Hematopoietic multipotent progenitor cell treated with erythropoietin and hydrocortisone succinate and interleukin-3 and kit ligand, for 17 days (in vitro differentiated cells): ENCODE results near the gene SMCO1.
A peak's percentile ranks its signal among the peaks of the same experiment; 100 is the strongest.
"Not testable (repeated sequence)": the region's sequence is repeated elsewhere in the genome, so short reads cannot be mapped to it uniquely, and the experiment has no call there.

Experiments used
- DNase-seq: peaks from one replicate; pipeline ENCODE4 v3.0.0-alpha.2; 2015; ENCODE audit warnings: low spot score

SMCO1 gene

GRCh38 chr3:196521291-196521690 is 6.1 kb upstream of the SMCO1 start:
- DNase-seq: not testable (repeated sequence)

DNA sequence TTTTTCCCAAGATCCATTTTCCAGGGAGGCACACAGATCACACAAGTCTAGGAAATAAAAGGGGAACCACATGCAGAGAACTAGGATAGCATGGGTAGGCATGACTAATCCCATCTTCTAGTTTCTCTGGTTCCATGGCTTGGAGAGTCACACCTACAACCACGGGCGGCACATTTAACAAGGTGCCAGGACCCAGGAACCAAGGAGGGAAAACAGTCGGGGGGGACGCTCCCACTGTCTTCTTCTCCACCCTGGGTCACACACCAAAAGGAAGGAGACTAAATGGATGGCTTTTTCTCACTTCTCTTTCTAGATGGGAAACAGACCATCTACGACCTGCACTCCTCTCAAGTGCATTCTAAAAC is 4.6 kb upstream of the SMCO1 start:
- DNase-seq: no peak

- DNase-seq: peak; percentile 78
Observed at GRCh38 chr3:196518966-196519717, 4.0 kb upstream of the SMCO1 start.

- DNase-seq: no peak
Observed at GRCh38 chr3:196517919-196518318, 2.8 kb upstream of the SMCO1 start.

DNA sequence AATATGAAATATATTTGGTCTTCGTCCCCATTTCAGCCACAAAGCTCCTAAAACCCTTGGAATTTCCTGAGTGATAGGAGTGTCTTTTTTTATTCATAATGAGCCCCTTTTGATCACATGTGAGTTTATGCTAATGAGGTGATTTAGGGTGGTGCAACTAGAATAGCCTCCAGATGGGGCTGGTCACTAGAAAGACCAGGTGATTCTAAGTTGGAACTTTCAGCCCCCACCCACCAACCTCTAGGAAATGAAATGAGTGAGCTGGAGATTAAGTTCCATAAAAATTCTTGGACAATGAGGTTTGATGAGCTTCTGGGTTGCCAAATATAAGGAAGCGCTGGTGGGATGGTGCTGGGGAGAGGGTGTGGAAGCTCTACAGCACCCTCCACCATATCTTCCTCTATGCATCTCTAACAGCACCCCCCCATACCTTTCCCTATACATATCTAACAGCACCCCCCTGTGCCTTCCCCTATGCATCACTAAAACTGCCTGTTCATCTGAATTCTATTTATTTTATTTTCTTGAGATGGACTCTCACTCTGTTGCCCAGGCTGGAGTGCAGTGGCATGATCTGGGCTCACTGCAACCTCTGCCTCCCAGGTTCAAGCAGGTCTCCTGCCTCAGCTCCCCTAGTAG is 2.1 kb upstream of the SMCO1 start:
- DNase-seq: no peak

- no peak for DNase-seq
Observed at GRCh38 chr3:196514350-196514716, 813 bp downstream of the SMCO1 start.

DNA sequence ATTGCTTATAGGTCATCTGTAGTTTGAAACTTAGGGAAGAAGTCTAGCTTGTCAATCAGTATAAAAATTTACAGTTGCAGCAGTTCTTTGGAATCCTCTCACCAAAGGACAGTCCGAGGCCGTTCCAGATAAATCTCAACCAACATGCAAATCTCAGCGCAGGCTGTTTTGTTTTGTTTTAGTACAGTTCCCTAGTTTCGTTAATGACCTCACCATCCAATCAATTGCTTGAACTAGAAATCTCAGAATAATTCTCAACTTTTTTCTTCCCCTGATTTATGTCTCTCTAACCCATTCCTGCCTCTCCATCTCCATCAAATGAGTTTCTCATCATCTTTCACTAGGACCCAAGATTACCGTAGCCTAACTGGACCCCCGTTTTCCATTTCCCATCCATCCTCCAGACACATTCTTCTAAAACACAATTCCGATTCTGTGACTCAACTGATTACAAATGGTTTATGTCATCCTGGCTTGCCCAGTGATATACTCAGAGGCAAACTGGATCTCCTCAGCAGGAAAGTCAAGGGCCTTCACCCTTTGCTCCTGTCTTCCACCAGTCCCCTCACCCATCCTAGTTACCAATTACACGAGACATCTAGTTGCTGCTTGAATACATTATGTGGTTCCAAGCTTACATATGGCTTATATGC is 1.3 kb downstream of the SMCO1 start:
- DNase-seq: no peak

DNA sequence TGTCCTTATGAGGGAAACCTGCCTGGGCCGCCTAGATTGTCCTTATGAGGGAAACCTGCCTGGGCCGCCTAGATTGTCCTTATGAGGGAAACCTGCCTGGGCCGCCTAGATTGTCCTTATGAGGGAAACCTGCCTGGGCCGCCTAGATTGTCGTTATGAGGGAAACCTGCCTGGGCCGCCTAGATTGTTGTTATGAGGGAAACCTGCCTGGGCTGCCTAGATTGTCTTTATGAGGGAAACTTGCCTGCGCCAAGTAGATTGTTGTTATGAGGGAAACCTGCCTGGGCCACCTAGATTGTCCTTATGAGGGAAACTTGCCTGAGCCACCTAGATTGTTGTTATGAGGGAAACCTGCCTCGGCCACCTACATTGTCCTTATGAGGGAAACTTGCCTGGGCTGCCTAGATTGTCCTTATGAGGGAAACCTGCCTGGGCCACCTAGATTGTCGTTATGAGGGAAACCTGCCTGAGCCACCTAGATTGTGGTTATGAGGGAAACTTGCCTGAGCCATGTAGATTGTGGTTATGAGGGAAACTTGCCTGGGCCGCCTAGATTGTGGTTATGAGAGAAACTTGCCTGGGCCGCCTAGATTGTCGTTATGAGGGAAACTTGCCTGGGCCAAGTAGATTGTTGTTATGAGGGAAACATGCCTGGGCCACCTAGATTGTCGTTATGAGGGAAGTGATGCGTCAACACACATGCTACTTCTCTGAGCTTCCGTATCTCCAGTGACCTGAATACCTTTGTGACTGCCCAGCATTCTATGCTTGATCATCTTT is 3.3 kb downstream of the SMCO1 start:
- not testable (repeated sequence) for DNase-seq

GRCh38 chr3:196511108-196511507 is 4.0 kb downstream of the SMCO1 start:
- DNase-seq: not testable (repeated sequence)

- DNase-seq: no peak
Observed at GRCh38 chr3:196506687-196507086, 8.5 kb downstream of the SMCO1 start.

- no peak for DNase-seq
Observed at GRCh38 chr3:196504556-196504955, 10.6 kb downstream of the SMCO1 start.

DNA sequence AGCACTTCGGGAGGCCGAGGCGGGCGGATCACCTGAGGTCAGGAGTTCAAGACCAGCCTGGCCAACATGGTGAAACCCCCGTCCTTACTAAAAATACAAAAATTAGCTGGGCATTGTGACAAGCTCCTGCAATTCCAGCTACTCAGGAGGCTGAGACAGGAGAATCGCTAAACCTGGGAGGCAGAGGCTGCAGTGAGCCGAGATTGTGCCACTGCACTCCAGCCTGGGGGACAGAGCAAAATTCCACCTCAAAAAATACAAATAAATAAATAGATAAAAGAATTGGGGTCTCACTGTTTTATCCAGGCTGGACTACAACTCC is 11.1 kb downstream of the SMCO1 start:
- DNase-seq: not testable (repeated sequence)

DNA sequence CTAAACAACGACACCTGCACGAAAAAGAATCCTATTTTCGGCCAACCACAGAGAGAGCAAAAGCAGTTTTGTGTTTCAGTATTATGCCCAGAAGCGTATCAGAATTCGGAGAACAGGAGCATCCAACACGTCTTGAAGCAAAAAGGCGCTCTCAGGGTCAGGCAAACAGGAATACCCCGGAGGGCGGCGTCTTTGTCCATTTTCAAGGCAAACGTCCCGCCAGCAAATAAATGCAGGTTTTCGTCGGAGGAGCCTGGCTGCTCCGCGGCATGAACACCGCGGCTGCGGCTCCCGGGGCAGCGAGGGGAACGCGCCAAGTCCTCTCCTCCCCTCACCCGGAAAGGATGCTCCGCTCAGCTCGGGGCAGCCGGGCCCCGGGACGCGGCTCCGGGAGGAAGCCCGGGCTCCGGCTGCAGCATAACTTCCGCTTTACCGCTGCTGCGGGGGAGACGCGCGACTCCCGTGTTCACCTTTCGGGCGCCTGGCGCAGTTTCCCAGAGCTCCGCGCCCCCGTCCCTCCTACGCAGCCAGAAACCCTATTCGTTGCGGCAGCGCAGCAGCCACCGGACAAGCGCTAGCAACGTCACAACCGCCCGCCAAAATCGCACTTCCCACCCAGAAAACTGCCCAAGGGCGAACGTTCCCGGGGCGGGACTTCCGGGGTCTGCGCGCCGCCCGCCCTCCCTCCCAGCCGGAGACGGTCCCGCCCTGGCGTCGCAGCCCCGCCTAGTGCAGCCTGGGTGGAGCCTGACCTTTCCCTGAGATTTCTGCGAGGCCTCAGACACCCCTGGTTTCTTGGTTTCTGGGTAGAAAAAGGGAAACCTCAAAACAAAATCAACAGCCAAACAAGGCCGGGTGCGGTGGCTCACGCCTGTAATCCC is 11.7 kb downstream of the SMCO1 start, which contains the start of gene RNF168:
RNF168 (minus strand) TSS at position 573 of the 881 bp plus-strand sequence. CDS start 595 bp downstream, outside the sequence.
- peak; percentile 66 for DNase-seq

DNA sequence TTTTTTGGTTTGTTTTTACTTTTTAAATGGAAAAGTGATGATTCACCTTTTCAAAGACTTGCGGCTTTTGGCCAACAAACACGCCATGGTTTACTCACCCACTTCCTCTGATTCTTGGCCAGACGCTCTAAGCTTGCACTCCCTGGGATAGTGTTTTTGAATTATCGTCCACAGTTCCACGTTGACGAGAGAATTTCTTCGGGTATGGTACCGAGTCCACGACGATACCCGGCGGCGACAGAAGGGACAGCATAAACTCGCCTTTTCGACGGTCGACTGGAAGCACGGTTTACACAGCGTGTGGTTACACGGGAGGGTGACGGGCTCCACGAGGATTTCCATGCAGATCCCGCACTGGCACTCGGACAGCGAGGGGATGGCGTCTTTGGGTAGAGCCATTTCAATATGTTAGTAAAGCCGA is 12.4 kb downstream of the SMCO1 start:
- peak; percentile 42 for DNase-seq

DNA sequence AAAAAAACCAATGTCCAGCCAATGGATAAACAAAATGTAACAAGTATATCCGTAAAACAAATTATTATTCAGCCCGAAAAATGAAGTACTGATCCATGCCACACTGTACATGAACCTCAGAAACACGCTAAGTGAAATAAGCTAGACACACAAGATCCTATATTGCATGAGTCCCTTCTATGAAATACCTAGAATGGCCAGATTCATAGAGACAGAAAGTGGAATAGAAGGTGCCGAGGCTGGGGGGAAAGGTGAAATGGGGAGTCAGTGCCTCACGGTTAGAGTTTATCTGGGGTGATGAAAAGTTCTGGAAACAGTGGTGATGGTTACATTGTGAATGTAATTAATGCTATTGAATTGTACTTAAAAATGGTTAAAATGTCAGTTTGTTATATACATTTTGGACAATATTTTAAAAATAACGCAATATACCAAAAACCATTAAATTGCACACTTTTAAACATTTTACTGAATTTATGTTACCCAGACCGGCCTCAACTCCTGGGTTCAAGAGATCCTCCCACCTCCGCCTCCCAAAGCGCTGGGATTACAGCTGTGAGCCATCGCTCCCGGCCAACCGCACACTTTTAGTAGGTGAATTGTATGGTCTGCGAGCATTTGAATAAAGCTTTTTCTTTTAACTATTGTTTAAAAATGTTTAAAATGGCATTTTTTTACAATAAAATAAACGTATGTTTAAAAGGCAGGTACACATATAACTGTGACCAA is 13.7 kb downstream of the SMCO1 start:
- DNase-seq: no peak

GRCh38 chr3:196499807-196500524 is 15.2 kb downstream of the SMCO1 start:
- no peak for DNase-seq

DNA sequence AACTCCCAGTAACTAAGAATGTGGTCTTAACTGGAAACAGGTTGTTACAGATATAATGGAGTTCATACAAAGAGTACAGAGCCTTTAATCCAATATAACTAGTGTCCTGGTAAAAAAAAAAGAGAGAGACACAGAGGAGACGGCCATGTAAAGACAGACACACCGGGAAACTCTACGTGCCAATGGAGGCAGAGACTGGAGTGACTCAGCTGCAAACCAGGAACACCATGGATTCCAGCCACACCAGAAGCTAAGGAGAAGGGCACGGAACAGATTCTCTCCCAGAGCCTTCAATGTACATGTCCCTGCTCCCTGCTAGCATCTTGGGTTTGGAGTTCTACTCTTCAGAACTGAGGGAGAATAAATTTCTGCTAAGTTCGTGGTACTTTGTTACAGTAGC is 16.1 kb downstream of the SMCO1 start:
- no peak for DNase-seq

- no peak for DNase-seq
Observed at GRCh38 chr3:196498297-196498696, 16.8 kb downstream of the SMCO1 start.

DNA sequence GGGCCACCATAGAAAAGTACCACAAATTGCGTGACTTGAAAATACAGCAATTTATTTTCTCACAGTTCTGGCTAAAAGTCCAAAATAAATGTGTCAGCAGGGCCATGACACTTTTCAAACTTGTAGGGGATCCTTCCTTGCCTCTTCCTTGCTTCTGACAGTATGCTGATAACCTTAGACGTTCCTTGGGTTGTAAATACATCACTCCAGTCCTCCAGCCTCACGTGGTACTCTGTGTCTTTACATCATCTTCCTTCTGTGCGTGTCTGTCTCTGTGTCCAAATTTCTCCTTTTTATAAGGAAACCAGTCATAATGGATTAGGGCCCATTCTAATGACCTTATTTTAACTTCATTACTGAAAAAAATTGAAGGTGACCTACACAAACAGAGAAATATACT is 19.0 kb downstream of the SMCO1 start:
- no peak for DNase-seq

GRCh38 chr3:196493292-196493691 is 21.9 kb downstream of the SMCO1 start:
- no peak for DNase-seq
